Trophoblast cell (in vitro differentiated cells and primary cell): ENCODE measurements around the gene NCAPD2.
A peak's percentile ranks its signal among the peaks of the same experiment; 100 is the strongest.

ENCODE experiments used
- DNase-seq, 2 donors: peaks; one replicate each; pipeline ENCODE4 v3.0.0-alpha.2; 2016
- H2AFZ ChIP-seq: 2 replicates; pipeline ENCODE4 v1.6.1; 2013; ENCODE audit warnings: low read length, moderate library complexity, mild to moderate bottlenecking; ENCODE audit not compliant: insufficient read depth, poor library complexity
- H2AK5ac ChIP-seq: 2 replicates; pipeline ENCODE4 v1.6.1; 2013; ENCODE audit warnings: mild to moderate bottlenecking, low read length
- H2BK120ac ChIP-seq: 2 replicates; pipeline ENCODE4 v1.6.1; 2013; ENCODE audit warnings: low read length, mild to moderate bottlenecking, moderate library complexity; ENCODE audit not compliant: insufficient read depth, poor library complexity
- H2BK12ac ChIP-seq: 2 replicates; pipeline ENCODE4 v1.6.1; 2013; ENCODE audit warnings: mild to moderate bottlenecking, low read length, moderate library complexity
- H2BK5ac ChIP-seq: 2 replicates; pipeline ENCODE4 v1.6.1; 2013; ENCODE audit warnings: low read length, low read depth, moderate library complexity, mild to moderate bottlenecking; ENCODE audit not compliant: poor library complexity
- H3K14ac ChIP-seq: 2 replicates; pipeline ENCODE4 v1.6.1; 2013; ENCODE audit warnings: mild to moderate bottlenecking, low read length
- H3K18ac ChIP-seq: 2 replicates; pipeline ENCODE4 v1.6.1; 2013; ENCODE audit warnings: mild to moderate bottlenecking, low read length
- H3K23ac ChIP-seq: 2 replicates; pipeline ENCODE4 v1.6.1; 2013; ENCODE audit warnings: low read length
- H3K27ac ChIP-seq: 2 replicates; pipeline ENCODE4 v1.5.1; 2013; ENCODE audit warnings: low read depth, mild to moderate bottlenecking, inconsistent platforms, low read length, moderate library complexity
- H3K27me3 ChIP-seq: 2 replicates; pipeline ENCODE4 v1.6.1; 2013; ENCODE audit warnings: inconsistent platforms, mild to moderate bottlenecking, low read length, moderate library complexity; ENCODE audit not compliant: insufficient read depth
- H3K36me3 ChIP-seq, 2 experiments: 1 replicate in 1 of 2; 2 replicates in 1 of 2; pipeline ENCODE4 v1.6.1; 2013; ENCODE audit warnings: low read length in 2 of 2, mild to moderate bottlenecking in 2 of 2, moderate library complexity in 1 of 2; ENCODE audit not compliant: insufficient read depth in 2 of 2, control insufficient read depth in 1 of 2
- H3K4ac ChIP-seq: 2 replicates; pipeline ENCODE4 v1.6.1; 2013; ENCODE audit warnings: low read depth, mild to moderate bottlenecking, low read length, moderate library complexity
- H3K4me1 ChIP-seq, 2 experiments: 1 replicate in 1 of 2; 2 replicates in 1 of 2; pipeline ENCODE4 v1.6.1; 2013; ENCODE audit warnings: low read length in 2 of 2, mild to moderate bottlenecking in 2 of 2, moderate library complexity in 1 of 2; ENCODE audit not compliant: insufficient read depth in 2 of 2, control insufficient read depth in 1 of 2
- H3K4me2 ChIP-seq: 2 replicates; pipeline ENCODE4 v1.6.1; 2013; ENCODE audit warnings: inconsistent platforms, mild to moderate bottlenecking, low read length, moderate library complexity
- H3K4me3 ChIP-seq: 2 replicates; pipeline ENCODE4 v1.5.1; 2013; ENCODE audit warnings: mild to moderate bottlenecking, low read depth, low read length, inconsistent platforms
- H3K79me1 ChIP-seq: one replicate; pipeline ENCODE4 v1.6.1; 2013; ENCODE audit warnings: low read length
- H3K79me2 ChIP-seq: 2 replicates; pipeline ENCODE4 v1.6.1; 2013; ENCODE audit warnings: low read length, mild to moderate bottlenecking; ENCODE audit not compliant: control insufficient read depth, insufficient read depth, poor library complexity
- H3K9ac ChIP-seq: 2 replicates; pipeline ENCODE4 v1.6.1; 2013; ENCODE audit warnings: mild to moderate bottlenecking, low read length
- H3K9me3 ChIP-seq: 2 replicates; pipeline ENCODE4 v1.6.1; 2013; ENCODE audit warnings: low read depth, mild to moderate bottlenecking, control low read depth, inconsistent platforms, low read length; ENCODE audit not compliant: insufficient read depth
- H4K12ac ChIP-seq: 2 replicates; pipeline ENCODE4 v1.6.1; 2013; ENCODE audit warnings: low read depth, mild to moderate bottlenecking, low read length, moderate library complexity
- H4K8ac ChIP-seq: 2 replicates; pipeline ENCODE4 v1.6.1; 2013; ENCODE audit warnings: low read depth, mild to moderate bottlenecking, low read length, moderate library complexity
- H4K91ac ChIP-seq: one replicate; pipeline ENCODE4 v1.6.1; 2013; ENCODE audit warnings: low read depth, mild to moderate bottlenecking, low read length, moderate library complexity
- WGBS: extraction: QIAGEN DNeasy Blood & Tissue Kit; methylation state at CpG from one replicate; pipeline ENCODE4 v1.1.7; 2013; ENCODE audit warnings: missing lambda C conversion rate; ENCODE audit not compliant: insufficient read length, insufficient coverage; ENCODE audit errors: extremely low coverage; 5-methylcytosine and 5-hydroxymethylcytosine counted together

The NCAPD2 gene

DNA sequence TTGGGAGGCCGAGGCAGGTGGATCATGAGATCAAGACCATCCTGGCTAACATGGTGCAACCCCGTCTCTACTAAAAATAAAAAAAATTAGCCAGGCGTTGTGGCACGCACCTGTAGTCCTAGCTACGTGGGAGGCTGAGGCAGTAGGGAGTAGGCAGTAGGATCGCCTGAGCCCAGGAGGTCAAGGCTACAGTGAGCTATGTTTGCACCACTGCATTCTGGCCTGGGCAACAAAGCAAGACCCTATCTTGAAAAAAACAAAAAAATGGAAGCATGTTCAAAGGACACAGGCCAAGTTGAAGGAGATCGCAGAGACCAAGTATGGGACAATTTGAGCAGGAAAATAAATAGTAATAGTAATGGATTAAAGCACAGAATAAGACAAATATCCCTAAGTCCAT is 14.2 kb downstream of the NCAPD2 start:
- peak overlapping the region; percentile 19 for H3K4ac ChIP-seq
- no peak overlapping the region for H3K9ac ChIP-seq
- H2BK12ac ChIP-seq, result peak overlapping the region; percentile 59
- peak overlapping the region; percentile 32 for H3K14ac ChIP-seq
- H3K79me1 ChIP-seq, result peaks cover 10% of the 10 kb centered on the region
- H4K12ac ChIP-seq, result no peak overlapping the region
- no peak for DNase-seq
- H2BK120ac ChIP-seq, result peak overlapping the region; percentile 93
- H3K27ac ChIP-seq, result no peak overlapping the region
- no CpG with 5 or more reads among the region's 7 CpGs for WGBS
- H3K9me3 ChIP-seq, result no peaks in the 10 kb centered on the region
- H4K91ac ChIP-seq, result peak overlapping the region; percentile 81
- H3K4me2 ChIP-seq, result no peak overlapping the region
- peak overlapping the region; percentile 88 for H2BK5ac ChIP-seq
- H3K36me3 ChIP-seq, result peaks cover 23 to 26% of the 10 kb centered on the region in 2 experiments
- H3K79me2 ChIP-seq, result peaks cover 1% of the 10 kb centered on the region
- H2AK5ac ChIP-seq, result peak overlapping the region; percentile 49
- no peaks in the 10 kb centered on the region for H3K27me3 ChIP-seq
- peaks cover 4 to 7% of the 10 kb centered on the region in 2 experiments for H3K4me1 ChIP-seq
- peak overlapping the region; percentile 57 for H3K18ac ChIP-seq
- H3K23ac ChIP-seq, result no peak overlapping the region
- no peak overlapping the region for H3K4me3 ChIP-seq
- H2AFZ ChIP-seq, result no peak overlapping the region
- H4K8ac ChIP-seq, result peak overlapping the region; percentile 42

GRCh38 chr12:6520186-6520585 is 26.3 kb downstream of the NCAPD2 start:
- H3K23ac ChIP-seq, result no peak overlapping the region
- no peak overlapping the region for H4K12ac ChIP-seq
- H3K27ac ChIP-seq, result no peak overlapping the region
- no peaks in the 10 kb centered on the region for H3K79me1 ChIP-seq
- H3K14ac ChIP-seq, result no peak overlapping the region
- H4K8ac ChIP-seq, result no peak overlapping the region
- H3K18ac ChIP-seq, result no peak overlapping the region
- no peaks in the 10 kb centered on the region for H3K27me3 ChIP-seq
- H3K36me3 ChIP-seq, result peaks cover 52 to 71% of the 10 kb centered on the region in 2 experiments
- H2BK5ac ChIP-seq, result no peak overlapping the region
- no peak for DNase-seq
- H3K79me2 ChIP-seq, result no peaks in the 10 kb centered on the region
- no peaks in the 10 kb centered on the region for H3K9me3 ChIP-seq
- no peak overlapping the region for H2BK120ac ChIP-seq
- H2AK5ac ChIP-seq, result no peak overlapping the region
- H3K4ac ChIP-seq, result no peak overlapping the region
- H3K4me3 ChIP-seq, result peak overlapping the region; percentile 56
- no peak overlapping the region for H2BK12ac ChIP-seq
- no CpG with 5 or more reads among the region's 3 CpGs for WGBS
- no peaks in the 10 kb centered on the region for H3K4me1 ChIP-seq
- no peak overlapping the region for H3K9ac ChIP-seq
- no peak overlapping the region for H2AFZ ChIP-seq
- no peak overlapping the region for H3K4me2 ChIP-seq
- H4K91ac ChIP-seq, result no peak overlapping the region

DNA sequence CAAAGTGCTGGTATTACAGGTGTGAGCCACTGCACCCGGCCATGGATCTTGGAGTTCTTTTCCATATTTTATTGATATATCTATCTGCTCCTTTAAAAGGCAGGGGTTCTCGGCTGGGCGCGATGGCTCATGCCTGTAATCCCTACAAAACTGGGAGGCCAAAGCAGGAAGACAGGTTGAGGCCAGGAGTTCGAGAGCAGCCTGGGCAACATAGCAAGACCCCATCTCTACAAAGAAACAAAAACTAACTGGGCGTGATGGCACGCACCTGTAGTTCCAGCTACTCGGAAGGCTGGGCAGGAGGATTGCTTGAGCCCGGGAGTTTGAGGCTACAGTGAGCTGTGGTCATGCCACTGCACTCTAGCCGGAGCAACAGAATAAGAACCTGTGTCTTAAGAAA is 28.3 kb downstream of the NCAPD2 start:
- no peak overlapping the region for H3K4me3 ChIP-seq
- H3K36me3 ChIP-seq, result peaks cover 63 to 76% of the 10 kb centered on the region in 2 experiments
- H2BK5ac ChIP-seq, result no peak overlapping the region
- H3K14ac ChIP-seq, result no peak overlapping the region
- H2AK5ac ChIP-seq, result no peak overlapping the region
- no peak overlapping the region for H4K12ac ChIP-seq
- H4K91ac ChIP-seq, result no peak overlapping the region
- WGBS, result no CpG with 5 or more reads among the region's 10 CpGs
- H4K8ac ChIP-seq, result no peak overlapping the region
- no peak overlapping the region for H3K4me2 ChIP-seq
- no peak overlapping the region for H2BK12ac ChIP-seq
- H3K9ac ChIP-seq, result no peak overlapping the region
- H3K79me2 ChIP-seq, result no peaks in the 10 kb centered on the region
- no peak for DNase-seq
- H3K4me1 ChIP-seq, result no peaks in the 10 kb centered on the region
- H3K9me3 ChIP-seq, result no peaks in the 10 kb centered on the region
- no peak overlapping the region for H2AFZ ChIP-seq
- no peak overlapping the region for H3K23ac ChIP-seq
- H3K27ac ChIP-seq, result no peak overlapping the region
- no peak overlapping the region for H3K4ac ChIP-seq
- no peaks in the 10 kb centered on the region for H3K27me3 ChIP-seq
- H3K18ac ChIP-seq, result no peak overlapping the region
- no peaks in the 10 kb centered on the region for H3K79me1 ChIP-seq
- no peak overlapping the region for H2BK120ac ChIP-seq

GRCh38 chr12:6523708-6524107 is 29.8 kb downstream of the NCAPD2 start:
- peak in 1 of 2 donors; percentile 71 for DNase-seq
- Histone ChIP-seq H3K79me2 (no peaks in the 10 kb centered on the region), H2BK120ac (no peak overlapping the region), H3K18ac (no peak overlapping the region), H2AFZ (no peak overlapping the region), H3K14ac (no peak overlapping the region), H3K4ac (no peak overlapping the region), H3K4me3 (no peak overlapping the region), H3K36me3 (peaks cover 64 to 84% of the 10 kb centered on the region in 2 experiments), H3K4me2 (no peak overlapping the region), H3K27me3 (no peaks in the 10 kb centered on the region), H2BK5ac (no peak overlapping the region), H3K9me3 (no peaks in the 10 kb centered on the region), H3K79me1 (peaks cover 8% of the 10 kb centered on the region), H4K12ac (no peak overlapping the region), H4K8ac (no peak overlapping the region), H2BK12ac (no peak overlapping the region), H3K9ac (no peak overlapping the region), H3K23ac (no peak overlapping the region), H2AK5ac (no peak overlapping the region), H3K27ac (no peak overlapping the region), H4K91ac (no peak overlapping the region), H3K4me1 (peaks cover 10% of the 10 kb centered on the region in 2 experiments)
- WGBS, result no CpG with 5 or more reads among the region's 3 CpGs
